Hematopoietic multipotent progenitor cell (in vitro differentiated cells): ENCODE measurements around the gene TGFBR2. TPM values are rescaled to one million over a fixed set of nuclear protein-coding genes. Genes with fewer than 3 reads are reported as not detected.

Experiments
- DNase-seq, 3 donors: peaks; one replicate each; pipeline ENCODE4 v3.0.0-alpha.2; 2011 to 2015; ENCODE audit warnings: low read depth in 2 of 3, low spot score in 2 of 3
- total RNA-seq: library from RNA; depleted of rRNA; stranded (reverse); fragments of >200 nt; gene quantifications from one replicate; pipeline ENCODE4 v1.2.3, GENCODE V29; 2012

TGFBR2 gene
- total RNA-seq, 1 donor = 37.2 TPM

DNA sequence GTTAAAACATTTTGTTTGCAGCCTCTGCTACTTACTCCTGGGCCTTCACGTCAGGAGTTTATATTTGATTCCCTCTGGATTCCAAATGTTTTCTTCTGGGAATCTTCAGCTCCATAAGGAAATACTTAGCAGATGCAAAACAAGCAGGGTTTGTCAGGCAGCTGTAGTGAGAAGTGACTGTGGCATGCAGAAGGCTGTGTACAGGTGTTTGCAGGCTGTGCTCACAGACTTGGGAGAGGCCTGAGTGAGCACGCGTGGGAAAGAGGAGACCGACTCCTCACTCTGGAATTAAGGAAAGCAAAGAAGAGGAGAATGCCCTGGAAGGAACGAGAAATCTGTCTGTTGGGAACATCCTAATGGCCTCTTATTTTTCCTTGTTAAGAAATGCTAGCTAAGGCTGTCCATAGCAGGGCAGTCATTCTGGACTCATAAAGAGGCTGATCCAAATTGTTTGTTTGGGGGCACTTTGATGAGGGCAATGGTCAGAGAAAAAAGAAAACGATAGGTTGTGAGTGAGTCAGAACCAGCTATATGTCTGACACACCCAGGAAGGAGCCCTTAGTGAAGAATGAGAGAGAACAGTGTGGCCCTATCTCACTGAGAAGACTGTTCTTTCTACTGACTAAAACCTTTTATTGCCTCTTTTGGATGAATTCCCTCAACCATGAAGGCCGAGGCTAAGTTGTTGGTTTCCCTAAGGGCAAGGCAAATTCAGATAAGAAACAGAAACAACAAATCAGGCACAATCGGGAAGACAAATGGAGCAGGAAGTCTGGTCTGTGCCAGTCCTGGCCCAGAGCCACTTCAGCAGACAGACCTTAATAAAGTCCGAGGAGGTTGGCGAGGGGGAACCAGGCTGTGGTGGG lies 82.6 kb downstream of the TGFBR2 start:
- no peak for DNase-seq

DNA sequence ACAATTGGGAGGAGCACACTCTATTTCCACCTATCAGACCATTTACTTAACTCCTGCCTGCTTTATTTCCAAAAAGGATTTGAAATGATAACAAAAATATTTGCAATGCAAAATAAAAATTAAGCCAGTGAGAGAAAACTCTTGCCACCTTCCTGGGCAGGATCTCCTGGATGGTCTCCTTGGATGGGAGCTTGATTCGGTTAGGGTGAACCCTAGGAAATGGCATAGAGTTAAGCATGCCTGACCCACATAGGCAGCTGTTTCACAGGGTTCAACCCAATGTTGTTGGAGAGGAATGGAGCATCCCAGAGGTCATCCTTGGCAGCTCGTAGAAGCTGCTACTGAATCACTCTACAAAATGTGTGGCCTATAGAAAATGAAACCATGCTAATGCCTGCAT lies 83.8 kb downstream of the TGFBR2 start:
- no peak for DNase-seq

DNA sequence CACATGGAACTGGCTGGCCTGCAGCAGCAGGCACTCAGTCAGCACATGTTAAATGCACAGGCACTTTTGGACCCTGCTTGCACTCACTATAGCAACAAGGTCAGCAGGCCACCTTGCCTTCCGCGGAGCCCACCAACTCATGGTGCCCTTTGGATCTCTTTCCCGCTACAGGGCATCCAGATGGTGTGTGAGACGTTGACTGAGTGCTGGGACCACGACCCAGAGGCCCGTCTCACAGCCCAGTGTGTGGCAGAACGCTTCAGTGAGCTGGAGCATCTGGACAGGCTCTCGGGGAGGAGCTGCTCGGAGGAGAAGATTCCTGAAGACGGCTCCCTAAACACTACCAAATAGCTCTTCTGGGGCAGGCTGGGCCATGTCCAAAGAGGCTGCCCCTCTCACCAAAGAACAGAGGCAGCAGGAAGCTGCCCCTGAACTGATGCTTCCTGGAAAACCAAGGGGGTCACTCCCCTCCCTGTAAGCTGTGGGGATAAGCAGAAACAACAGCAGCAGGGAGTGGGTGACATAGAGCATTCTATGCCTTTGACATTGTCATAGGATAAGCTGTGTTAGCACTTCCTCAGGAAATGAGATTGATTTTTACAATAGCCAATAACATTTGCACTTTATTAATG lies 85.0 kb downstream of the TGFBR2 start:
- no peak for DNase-seq

DNA sequence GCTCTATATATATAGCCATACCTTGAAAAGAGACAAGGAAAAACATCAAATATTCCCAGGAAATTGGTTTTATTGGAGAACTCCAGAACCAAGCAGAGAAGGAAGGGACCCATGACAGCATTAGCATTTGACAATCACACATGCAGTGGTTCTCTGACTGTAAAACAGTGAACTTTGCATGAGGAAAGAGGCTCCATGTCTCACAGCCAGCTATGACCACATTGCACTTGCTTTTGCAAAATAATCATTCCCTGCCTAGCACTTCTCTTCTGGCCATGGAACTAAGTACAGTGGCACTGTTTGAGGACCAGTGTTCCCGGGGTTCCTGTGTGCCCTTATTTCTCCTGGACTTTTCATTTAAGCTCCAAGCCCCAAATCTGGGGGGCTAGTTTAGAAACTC lies 85.5 kb downstream of the TGFBR2 start:
- DNase-seq = no peak

DNA sequence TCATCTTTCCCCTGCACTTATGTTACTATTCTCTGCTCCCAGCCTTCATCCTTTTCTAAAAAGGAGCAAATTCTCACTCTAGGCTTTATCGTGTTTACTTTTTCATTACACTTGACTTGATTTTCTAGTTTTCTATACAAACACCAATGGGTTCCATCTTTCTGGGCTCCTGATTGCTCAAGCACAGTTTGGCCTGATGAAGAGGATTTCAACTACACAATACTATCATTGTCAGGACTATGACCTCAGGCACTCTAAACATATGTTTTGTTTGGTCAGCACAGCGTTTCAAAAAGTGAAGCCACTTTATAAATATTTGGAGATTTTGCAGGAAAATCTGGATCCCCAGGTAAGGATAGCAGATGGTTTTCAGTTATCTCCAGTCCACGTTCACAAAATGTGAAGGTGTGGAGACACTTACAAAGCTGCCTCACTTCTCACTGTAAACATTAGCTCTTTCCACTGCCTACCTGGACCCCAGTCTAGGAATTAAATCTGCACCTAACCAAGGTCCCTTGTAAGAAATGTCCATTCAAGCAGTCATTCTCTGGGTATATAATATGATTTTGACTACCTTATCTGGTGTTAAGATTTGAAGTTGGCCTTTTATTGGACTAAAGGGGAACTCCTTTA lies 86.2 kb downstream of the TGFBR2 start:
- no peak for DNase-seq

DNA sequence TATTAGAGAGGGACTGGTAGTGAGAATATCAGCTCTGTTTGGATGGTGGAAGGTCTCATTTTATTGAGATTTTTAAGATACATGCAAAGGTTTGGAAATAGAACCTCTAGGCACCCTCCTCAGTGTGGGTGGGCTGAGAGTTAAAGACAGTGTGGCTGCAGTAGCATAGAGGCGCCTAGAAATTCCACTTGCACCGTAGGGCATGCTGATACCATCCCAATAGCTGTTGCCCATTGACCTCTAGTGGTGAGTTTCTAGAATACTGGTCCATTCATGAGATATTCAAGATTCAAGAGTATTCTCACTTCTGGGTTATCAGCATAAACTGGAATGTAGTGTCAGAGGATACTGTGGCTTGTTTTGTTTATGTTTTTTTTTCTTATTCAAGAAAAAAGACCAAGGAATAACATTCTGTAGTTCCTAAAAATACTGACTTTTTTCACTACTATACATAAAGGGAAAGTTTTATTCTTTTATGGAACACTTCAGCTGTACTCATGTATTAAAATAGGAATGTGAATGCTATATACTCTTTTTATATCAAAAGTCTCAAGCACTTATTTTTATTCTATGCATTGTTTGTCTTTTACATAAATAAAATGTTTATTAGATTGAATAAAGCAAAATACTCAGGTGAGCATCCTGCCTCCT lies 87.2 kb downstream of the TGFBR2 start:
- peak; percentile 32 to 83 (median 58) for DNase-seq

DNA sequence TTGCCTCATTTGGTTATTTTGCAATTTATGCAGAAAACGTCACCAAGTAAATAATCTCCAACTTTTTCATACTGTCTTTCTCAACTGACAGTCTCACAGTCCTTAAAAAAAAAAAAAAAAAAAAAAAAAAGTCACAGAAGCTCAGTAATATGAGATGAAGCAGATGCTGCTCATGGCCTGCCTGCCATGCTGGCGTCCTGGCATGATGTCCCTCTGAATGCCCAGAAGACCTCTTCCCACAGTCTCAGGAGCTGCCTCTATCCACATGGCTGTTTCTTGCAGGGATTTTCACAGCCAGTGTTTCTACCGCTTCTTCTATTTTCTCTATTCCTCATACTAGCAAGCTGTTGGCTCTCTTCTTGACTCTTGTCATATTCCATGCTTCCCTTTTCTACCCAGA lies 87.7 kb downstream of the TGFBR2 start:
- no peak for DNase-seq

DNA sequence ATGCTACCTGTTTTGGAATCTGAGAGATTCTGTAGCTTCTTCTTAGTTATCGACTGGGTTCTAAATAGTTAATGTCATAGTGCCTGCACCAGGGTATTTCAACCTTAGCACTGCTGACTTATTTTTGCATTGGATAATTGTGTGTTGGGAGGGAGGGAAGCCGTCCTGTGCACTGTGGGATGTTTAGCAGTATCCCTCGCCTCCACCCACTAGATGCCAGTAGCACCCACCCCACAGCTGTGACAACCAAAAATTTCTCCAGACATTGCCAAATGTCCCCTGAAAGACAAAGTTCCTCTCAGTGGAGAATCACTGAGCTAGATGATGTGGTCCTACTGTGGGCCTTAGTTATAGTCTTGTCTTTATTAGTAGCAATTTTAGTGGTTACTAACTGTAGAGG lies 88.3 kb downstream of the TGFBR2 start:
- no peak for DNase-seq

DNA sequence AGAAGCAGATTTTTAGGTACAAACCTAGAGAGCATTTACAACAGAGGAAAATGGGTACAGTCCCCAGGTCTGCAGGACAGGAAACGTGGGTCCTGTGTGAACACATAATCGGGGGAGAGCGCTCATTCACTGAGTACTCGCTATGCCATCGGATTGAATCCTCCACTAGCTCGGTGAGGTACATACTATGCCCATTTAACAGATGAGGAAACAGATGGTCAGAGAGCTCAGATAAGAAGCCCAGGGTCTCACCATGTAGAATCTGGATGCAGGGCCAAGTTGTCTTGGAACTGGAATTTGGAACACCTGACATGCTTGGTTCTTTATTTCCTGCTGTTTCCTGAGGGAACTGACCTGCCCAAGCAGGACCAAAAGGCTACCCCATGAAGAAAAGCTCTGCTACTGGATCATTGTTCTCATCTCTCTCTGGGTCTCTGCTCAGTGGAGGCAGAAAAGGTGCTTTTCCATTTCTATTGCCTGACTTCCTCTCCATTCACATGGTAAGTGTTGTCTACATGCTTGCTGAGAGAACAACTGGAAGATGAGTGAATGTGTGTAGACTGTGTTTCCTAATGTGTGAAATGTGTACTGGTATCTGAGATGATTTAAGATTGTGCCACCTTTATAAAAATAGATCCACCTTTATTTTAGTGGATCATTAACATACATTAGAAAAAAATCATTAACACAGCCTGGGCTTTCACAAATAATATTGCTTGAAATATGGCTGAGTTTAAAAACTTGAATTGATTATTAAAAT lies 89.1 kb downstream of the TGFBR2 start:
- DNase-seq = no peak

DNA sequence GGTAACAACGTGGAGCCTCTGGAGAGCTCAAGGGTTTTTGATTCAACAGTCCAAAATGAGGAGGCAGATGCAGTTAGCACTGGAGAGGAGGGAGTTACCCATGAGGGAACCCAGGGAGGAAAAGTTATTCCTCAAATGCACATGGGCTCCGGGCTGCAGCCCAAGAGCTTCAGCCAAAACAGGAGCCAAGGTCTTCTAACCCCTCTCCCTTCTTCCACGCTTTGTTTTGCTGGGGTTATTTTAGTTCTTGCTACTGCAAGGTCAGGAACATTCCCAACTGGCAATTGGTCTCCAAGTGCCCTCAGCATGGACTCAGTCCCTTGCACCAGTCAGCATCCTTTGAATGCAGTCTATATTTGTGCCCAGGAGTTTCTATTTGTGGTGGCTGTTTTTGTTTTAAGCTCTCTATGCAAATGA lies 90.0 kb downstream of the TGFBR2 start:
- DNase-seq = no peak

DNA sequence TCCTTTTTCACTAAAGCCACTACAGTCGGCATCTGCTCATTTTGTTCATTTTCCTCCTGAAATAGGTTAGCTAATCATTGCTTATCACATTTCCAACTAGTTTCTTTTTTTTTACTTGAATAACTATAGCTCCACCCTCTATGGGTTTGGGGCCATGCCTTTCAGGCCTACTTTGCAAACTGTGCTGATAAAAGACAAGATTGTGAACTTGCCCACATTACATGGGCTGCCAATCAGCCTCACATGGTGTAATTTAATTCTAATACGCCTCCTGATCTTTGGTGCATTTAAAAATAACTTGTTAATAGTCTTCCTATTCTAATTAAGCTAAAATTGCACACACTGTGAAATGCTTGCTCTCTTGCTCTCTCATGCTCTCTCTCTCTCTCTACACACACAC lies 90.5 kb downstream of the TGFBR2 start:
- no peak for DNase-seq

DNA sequence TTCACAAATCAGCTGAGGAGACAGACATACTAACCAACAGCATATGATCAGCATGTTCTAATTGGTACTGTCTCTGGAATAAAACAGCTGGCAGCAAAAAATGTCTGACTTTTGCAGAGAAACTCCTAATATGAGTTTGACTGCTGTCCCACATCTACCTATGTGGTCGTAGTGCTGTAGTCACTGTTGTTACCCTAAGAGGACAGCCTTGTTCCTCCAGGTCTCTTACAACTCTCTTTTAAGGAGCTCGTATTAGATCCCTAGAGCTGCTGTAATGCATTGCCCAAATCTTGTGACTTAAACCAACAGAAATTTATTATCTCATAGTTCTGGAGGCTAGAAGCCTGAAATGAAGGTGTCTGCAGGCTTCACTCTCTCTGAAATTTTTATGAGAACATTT lies 92.1 kb downstream of the TGFBR2 start:
- DNase-seq = no peak

DNA sequence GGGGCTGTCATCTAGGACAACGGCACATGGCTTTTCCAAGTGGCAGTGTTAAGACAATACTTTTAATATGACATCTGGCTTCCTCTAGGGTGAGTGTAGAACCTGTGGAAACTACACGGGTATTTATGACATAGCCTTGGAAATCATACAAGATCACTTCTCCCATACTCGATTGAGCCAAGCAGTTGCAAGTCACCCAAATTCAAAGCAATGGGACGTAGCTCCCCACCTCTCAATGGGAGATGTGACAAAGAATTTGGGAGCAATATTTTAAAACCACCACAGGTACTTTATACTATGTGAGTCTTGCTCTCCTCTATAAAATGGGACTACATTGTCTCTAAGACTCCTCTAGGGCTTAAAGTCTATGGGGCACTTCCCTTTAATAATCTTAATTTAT lies 93.5 kb downstream of the TGFBR2 start:
- DNase-seq = no peak

DNA sequence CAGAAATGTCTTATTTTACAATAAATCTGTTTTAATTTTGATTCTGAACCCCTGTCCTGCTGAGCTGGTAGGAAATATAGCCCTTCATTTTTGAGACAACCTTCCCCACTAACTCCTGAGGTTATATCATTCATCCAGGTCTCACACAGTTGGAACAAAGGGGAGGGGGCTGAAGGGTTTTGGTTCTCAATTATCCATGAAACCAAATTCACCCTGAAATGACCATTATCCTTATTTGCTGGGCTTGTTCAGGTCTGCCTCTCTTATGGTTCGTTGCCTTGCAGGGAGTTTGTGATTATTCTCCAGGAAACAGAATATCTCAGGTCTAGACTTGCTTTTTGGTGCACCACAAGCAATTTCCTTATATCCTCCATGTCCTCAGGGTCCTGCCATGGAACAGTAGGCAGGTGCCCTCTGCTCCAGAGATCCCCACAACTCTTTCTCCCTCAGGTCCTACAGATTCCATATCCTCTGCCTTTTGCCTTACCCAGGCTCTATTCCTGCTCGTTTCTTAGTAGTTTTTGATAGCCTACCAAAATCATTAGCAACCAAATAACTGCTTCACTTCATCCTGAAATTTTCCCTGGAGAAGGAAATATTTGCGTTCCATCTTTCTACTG lies 94.4 kb downstream of the TGFBR2 start:
- DNase-seq = no peak

DNA sequence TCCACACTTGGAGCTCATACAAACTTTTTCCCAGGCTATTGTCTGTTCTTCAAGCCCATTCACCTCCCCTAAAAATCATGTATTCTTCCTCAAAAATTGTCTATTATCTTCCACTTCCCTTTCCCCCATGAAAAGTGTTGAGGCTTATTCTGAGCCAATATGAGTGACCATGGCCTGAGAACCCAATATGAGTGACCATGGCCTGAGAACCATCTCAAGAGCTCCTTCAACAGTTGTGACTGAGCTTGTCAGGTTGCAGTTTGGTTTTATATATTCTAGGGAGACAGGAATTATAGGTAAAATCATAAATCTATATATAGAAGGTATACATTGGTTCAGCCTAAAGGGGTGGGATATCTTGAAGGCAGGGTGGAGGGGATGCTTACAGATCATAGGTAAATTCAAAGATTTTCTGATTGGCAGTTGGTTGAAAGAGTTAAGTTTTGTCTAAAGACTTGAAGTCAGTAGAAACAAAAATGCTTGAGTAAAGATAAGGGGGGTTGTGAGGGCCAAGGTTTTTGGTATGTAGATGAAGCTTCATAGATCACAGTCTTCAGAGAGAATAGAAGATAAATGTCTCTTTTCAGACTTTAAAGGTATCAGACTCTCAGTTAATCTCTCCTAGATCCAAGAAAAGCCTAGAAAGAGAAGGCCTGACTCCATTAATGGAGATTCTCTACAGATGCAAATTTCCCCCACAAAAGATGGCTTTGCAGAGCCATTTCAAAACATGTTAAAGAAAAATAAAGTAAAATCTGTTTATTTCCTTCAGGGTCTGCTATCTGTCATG lies 95.8 kb downstream of the TGFBR2 start:
- no peak for DNase-seq

DNA sequence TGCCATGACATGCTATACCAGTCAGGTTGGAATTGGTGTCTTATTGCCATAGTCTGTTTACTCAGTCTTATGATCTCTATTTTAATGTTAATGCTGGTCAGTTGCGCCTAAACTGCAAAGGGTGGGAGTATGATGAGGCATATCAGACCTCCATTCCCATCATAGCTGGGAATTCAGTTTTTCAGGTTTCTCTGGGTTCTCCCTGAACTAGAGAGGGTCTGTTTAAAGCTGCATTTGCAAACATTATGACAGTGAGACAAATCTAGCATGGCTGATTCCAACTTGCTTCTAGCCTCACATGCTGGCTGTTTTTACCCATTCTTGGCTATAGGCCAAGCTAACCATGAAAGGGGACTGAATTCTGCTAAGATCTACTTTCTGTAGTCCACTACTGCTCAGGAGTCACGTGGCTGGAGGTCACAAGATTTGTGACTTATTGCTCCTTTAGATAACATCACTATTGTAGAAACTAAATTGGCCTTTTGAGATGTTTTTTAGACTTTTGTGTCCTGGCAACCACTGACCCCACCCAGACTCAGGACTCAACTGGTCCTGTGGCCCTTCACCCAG lies 96.5 kb downstream of the TGFBR2 start:
- DNase-seq = no peak

DNA sequence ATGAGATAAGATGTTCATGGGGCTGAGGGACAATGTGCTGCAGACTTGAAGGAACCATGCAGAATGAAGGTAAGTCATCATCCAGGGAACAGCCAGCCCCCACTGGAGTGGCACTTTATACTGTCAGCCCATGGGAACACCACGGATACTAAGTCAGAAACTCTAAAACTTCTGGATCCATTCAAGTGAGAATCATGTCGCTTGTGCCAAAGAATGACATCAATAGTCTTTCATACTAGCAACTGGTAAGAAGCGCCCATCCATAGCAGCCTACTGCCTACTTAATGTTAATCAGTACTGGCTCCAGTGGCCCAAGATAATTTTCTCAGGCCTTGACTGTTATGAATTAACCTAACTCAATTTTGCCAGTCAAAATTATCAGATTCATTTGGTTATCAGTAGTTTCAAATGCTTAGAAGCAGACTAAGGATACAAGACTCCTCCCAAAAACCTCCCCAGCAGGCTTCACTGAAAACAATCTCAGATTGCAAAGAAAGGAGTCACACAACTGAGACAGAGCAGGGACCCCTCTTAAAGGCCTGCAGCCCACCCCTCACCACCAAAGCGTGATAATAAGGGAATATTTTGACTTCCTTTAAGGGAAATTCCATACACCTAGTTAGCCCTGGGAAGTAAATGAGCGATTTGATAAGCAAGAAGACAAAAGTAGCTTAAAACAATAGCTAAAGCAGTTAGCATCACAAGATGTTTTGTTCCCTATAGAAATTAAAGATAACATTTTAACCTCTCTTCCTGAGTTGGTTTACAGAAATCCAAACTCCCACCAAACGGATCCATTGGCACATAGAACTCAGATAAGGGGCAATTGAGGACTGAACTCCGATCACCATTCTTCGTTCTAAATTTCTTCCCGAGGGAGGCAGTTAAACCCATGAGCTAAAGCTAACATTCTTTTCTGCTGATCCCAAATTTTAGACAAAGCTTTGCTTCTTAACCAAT lies 98.8 kb downstream of the TGFBR2 start:
- DNase-seq = no peak

DNA sequence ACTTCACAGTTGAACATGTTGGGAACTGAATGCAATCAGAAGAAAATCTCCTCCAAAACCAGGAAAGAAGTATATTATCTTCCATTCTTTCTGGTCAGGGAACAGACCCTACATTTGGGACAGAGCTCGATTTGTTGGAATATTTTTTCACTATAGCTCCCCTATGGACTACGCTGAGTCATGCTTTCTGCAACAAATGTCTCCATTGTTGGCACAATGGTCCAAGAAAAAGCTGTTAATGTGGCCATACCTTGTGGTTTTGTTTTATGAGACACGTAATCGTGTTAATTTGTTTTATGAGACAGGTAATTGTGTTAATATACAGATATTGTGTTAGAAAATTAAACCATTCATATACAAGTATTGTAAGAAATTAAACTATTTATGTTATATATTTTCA lies 101.4 kb downstream of the TGFBR2 start:
- no peak for DNase-seq
